Activated CD4-positive, alpha-beta memory T cell treated with anti-CD3 and anti-CD28 coated beads for 36 hours (primary cell): ENCODE data around the gene CTNNBL1. TPM values are rescaled to one million over a fixed set of nuclear protein-coding genes. Genes with fewer than 3 reads are reported as not detected.
"Not testable (repeated sequence)": the region's sequence is repeated elsewhere in the genome, so short reads cannot be mapped to it uniquely, and the experiment has no call there.

ENCODE experiments used
- CTCF ChIA-PET: fragments of 350-600 bp; sonication (Branson Sonifier 250); formaldehyde crosslinking; loops from one replicate; lab custom pipeline; 2021; ENCODE audit warnings: antibody characterized with exemption, inconsistent platforms; lab: Charles Lee
- POLR2A ChIA-PET: fragments of 350-600 bp; sonication (Branson Sonifier 250); formaldehyde crosslinking; loops from one replicate; lab custom pipeline; 2021; ENCODE audit warnings: antibody characterized with exemption; lab: Charles Lee
- DNase-seq: peaks from one replicate; pipeline ENCODE4 v3.0.0-alpha.2; 2020
- H3K27ac Mint-ChIP-seq: one replicate; pipeline ENCODE4 v1.8.0; 2021; ENCODE audit warnings: mixed read lengths
- H3K27me3 Mint-ChIP-seq: one replicate; pipeline ENCODE4 v1.8.0; 2021; ENCODE audit warnings: mixed read lengths
- H3K36me3 Mint-ChIP-seq: one replicate; pipeline ENCODE4 v1.8.0; 2021; ENCODE audit warnings: mixed read lengths
- H3K4me1 Mint-ChIP-seq: one replicate; pipeline ENCODE4 v1.8.0; 2021; ENCODE audit warnings: low read depth, mixed read lengths
- H3K4me3 Mint-ChIP-seq: one replicate; pipeline ENCODE4 v1.8.0; 2021; ENCODE audit warnings: mild to moderate bottlenecking, mixed read lengths
- H3K9me3 Mint-ChIP-seq: one replicate; pipeline ENCODE4 v1.8.0; 2021; ENCODE audit warnings: mixed read lengths
- intact Hi-C: fragments of 100-400 bp; cut with micrococcal nuclease; formaldehyde crosslinking; loops from one replicate; pipeline ENCODE4 v1.15.1; 2023
- total RNA-seq, 2 experiments: library from RNA; stranded (reverse); gene quantifications; one replicate each; pipeline ENCODE4 v1.2.3, GENCODE V29; 2021

Gene CTNNBL1
- total RNA-seq, 2 experiments from 2014 or later: 72.5 to 76.5 TPM

GRCh38 chr20:37664595-37664994 is 29.2 kb upstream of the CTNNBL1 start:
- intact Hi-C loops, H3K36me3 Mint-ChIP-seq, POLR2A ChIA-PET, H3K4me3 Mint-ChIP-seq, H3K27ac Mint-ChIP-seq, H3K4me1 Mint-ChIP-seq, CTCF ChIA-PET, DNase-seq: not testable (repeated sequence)
- Mint-ChIP-seq H3K27me3 (peaks cover 16% of the 10 kb centered on the region), H3K9me3 (peaks cover 12% of the 10 kb centered on the region)

DNA sequence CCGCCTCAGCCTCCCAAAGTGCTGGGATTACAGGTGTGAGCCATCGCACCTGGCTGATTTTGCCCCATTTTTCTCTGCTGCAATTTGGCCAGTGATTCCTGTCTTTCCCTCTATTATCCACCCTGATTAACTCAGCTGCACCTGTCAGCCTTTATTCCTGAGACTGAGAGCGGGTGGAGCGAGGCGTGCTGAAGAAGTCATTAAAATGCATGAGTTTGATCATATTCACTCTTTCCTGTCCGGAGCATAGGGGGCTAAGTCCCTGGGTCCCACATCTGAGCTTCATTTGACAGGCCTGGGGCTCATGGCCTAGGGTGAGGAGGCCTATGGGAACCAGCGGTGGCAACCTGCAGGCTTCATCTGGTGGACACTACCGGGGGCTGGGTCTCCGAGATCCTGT is 25.7 kb upstream of the CTNNBL1 start:
- Mint-ChIP-seq H3K36me3 (peaks cover 2% of the 10 kb centered on the region), H3K27me3 (peaks cover 30% of the 10 kb centered on the region), H3K27ac (no peak overlapping the region), H3K9me3 (peaks cover 12% of the 10 kb centered on the region), H3K4me1 (peaks cover 3% of the 10 kb centered on the region), H3K4me3 (no peak overlapping the region)
- CTCF ChIA-PET: no interaction called here
- POLR2A ChIA-PET: no interaction called here
- intact Hi-C loops: no loop called here
- no peak for DNase-seq

DNA sequence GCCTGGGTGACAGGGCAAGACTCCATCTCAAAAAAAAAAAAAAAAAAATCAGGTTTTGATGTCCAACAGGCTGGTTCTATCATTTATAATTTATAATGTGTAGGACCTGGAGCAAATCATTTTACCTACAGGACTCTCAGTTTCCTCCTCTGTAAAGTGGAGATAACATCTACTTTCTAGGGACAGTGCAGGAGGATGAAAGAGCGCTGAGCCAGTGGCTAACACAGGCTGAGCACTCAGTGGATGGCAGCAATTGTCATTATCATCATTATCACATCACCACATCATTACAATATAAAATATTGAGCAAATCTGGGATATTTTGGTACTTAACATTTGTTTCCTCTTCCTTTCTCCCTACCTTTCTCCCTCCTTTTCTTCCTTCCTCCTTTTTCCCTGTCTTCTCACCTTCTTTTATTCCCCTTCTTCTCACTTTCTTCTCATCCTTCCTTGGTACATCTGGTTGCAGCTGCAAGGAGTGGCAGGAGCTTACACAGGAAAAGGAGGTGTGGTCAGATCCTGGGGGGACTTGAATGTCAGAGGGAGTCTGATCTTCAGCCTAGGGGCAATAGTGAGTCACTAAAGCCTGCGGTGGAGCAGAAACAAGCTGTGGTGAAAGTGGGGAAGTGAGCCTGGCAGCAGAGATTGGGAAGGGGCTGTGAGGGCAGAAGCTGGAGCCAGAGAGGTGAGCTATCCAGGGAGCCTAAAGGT is 24.6 kb upstream of the CTNNBL1 start:
- intact Hi-C loops: no loop called here
- no peak overlapping the region for H3K27ac Mint-ChIP-seq
- H3K36me3 Mint-ChIP-seq: peaks cover 2% of the 10 kb centered on the region
- H3K4me3 Mint-ChIP-seq: no peak overlapping the region
- no peak for DNase-seq
- peaks cover 3% of the 10 kb centered on the region for H3K4me1 Mint-ChIP-seq
- POLR2A ChIA-PET: interaction anchor here (0.6 kb wide), 1 partner anchor 46 kb away, joined by 5 read pairs; no protein-coding TSS in a partner anchor
- H3K27me3 Mint-ChIP-seq: peaks cover 37% of the 10 kb centered on the region
- CTCF ChIA-PET: no interaction called here
- peaks cover 12% of the 10 kb centered on the region for H3K9me3 Mint-ChIP-seq

DNA sequence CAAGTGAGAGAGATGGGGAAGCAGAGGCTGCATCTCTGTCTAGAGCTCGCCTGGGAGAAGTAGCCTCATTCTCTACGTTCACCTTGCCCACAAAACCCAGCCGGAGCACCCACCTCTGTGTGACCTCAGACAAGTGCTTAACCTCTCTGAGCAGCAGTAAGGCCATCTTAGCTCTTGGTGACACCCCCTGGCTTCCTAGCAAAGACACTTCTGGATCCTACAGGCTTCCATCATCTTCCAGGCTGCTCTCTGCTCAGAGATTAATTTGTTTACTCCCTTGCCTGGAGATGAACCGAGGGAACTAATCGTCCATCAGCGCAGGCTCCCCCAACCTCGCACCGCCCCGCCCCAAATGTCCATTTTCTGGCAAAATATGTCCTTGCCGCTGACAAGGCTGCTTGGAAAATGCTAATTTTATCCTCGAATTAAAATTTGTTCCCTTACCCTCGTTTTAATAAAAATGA is 24.0 kb upstream of the CTNNBL1 start:
- POLR2A ChIA-PET: no interaction called here
- DNase-seq: no peak
- Mint-ChIP-seq H3K36me3 (no peaks in the 10 kb centered on the region), H3K27me3 (peaks cover 37% of the 10 kb centered on the region), H3K27ac (no peak overlapping the region), H3K4me1 (peaks cover 5% of the 10 kb centered on the region), H3K4me3 (no peak overlapping the region), H3K9me3 (peaks cover 6% of the 10 kb centered on the region)
- intact Hi-C loops: no loop called here
- CTCF ChIA-PET: no interaction called here

DNA sequence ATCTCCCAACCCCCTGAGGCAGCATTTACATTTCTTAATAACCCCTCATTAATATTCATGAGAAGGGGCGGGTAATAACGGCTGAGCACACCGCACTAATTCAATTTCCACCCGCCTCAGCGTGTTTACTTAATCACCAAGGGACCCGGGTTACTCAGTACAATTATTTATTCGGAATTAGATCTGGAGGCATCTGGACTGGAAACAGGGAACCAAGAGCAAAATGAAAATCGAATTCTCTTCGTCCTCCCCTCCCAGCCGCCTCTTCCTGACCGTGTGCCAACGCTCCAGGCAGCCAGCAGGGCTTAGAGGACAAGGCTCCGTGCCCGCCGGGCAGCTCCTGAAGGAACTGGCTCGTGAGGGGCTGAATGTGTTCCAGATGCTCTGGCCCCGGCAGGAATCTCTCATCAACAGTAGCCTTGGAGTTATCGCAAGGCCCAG is 23.5 kb upstream of the CTNNBL1 start:
- H3K27me3 Mint-ChIP-seq: peaks cover 37% of the 10 kb centered on the region
- CTCF ChIA-PET: no interaction called here
- intact Hi-C loops: no loop called here

GRCh38 chr20:37672143-37672542 is 21.7 kb upstream of the CTNNBL1 start:
- ChIA-PET CTCF (no interaction called here), POLR2A (no interaction called here)
- no peak overlapping the region for H3K4me3 Mint-ChIP-seq
- H3K27ac Mint-ChIP-seq: no peak overlapping the region
- peaks cover 40% of the 10 kb centered on the region for H3K27me3 Mint-ChIP-seq
- intact Hi-C loops: no loop called here
- peaks cover 5% of the 10 kb centered on the region for H3K4me1 Mint-ChIP-seq
- no peaks in the 10 kb centered on the region for H3K36me3 Mint-ChIP-seq
- H3K9me3 Mint-ChIP-seq: no peaks in the 10 kb centered on the region
- DNase-seq: no peak

More for the DNA sequence above, 23.5 kb upstream of the CTNNBL1 start:
- Mint-ChIP-seq H3K27ac (no peak overlapping the region), H3K4me3 (no peak overlapping the region), H3K9me3 (peaks cover 3% of the 10 kb centered on the region), H3K4me1 (peaks cover 5% of the 10 kb centered on the region), H3K36me3 (no peaks in the 10 kb centered on the region)
- no peak for DNase-seq
- POLR2A ChIA-PET: no interaction called here

DNA sequence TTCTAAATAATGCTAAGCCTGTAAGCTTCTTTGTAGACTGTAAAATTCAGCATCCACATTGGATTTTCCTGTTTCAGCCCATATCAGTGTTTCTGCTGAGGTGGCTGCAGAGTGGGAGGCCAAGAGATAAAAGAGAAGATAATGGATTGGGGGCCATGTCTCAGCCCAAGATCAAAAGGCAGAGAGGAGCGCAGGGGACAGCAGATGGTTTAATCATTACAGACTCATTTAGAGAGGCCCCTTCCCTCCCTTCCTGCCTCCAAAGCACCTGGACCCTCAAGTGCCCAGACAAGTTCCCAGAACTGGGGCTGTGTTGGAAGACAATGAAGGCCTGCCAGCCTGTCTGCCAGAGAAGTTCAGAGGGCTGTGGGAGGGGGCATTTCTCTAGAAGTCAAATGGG is 20.4 kb upstream of the CTNNBL1 start:
- no peaks in the 10 kb centered on the region for H3K36me3 Mint-ChIP-seq
- no peak overlapping the region for H3K27ac Mint-ChIP-seq
- intact Hi-C loops: no loop called here
- peaks cover 44% of the 10 kb centered on the region for H3K27me3 Mint-ChIP-seq
- DNase-seq: no peak
- ChIA-PET POLR2A (no interaction called here), CTCF (no interaction called here)
- no peak overlapping the region for H3K4me3 Mint-ChIP-seq
- no peaks in the 10 kb centered on the region for H3K9me3 Mint-ChIP-seq
- peaks cover 5% of the 10 kb centered on the region for H3K4me1 Mint-ChIP-seq

GRCh38 chr20:37676440-37676839 is 17.4 kb upstream of the CTNNBL1 start:
- Mint-ChIP-seq H3K9me3 (no peaks in the 10 kb centered on the region), H3K27me3 (peaks cover 32% of the 10 kb centered on the region), H3K27ac (no peak overlapping the region), H3K4me3 (no peak overlapping the region), H3K4me1 (peaks cover 2% of the 10 kb centered on the region), H3K36me3 (no peaks in the 10 kb centered on the region)
- ChIA-PET CTCF (no interaction called here), POLR2A (no interaction called here)
- intact Hi-C loops: no loop called here
- no peak for DNase-seq

GRCh38 chr20:37677969-37678861 is 15.6 kb upstream of the CTNNBL1 start:
- DNase-seq: no peak
- Mint-ChIP-seq H3K36me3 (no peaks in the 10 kb centered on the region), H3K4me3 (no peak overlapping the region), H3K27me3 (peaks cover 26% of the 10 kb centered on the region), H3K4me1 (peaks cover 2% of the 10 kb centered on the region), H3K9me3 (no peaks in the 10 kb centered on the region), H3K27ac (no peak overlapping the region)
- POLR2A ChIA-PET: interaction anchor here (0.7 kb wide), 1 partner anchor 117 kb away, joined by 3 read pairs; no protein-coding TSS in a partner anchor
- CTCF ChIA-PET: no interaction called here
- intact Hi-C loops: no loop called here

GRCh38 chr20:37679751-37680150 is 14.1 kb upstream of the CTNNBL1 start:
- H3K4me1 Mint-ChIP-seq, H3K4me3 Mint-ChIP-seq, DNase-seq, intact Hi-C loops, H3K27ac Mint-ChIP-seq, CTCF ChIA-PET, H3K9me3 Mint-ChIP-seq, POLR2A ChIA-PET, H3K36me3 Mint-ChIP-seq: not testable (repeated sequence)
- H3K27me3 Mint-ChIP-seq: peaks cover 19% of the 10 kb centered on the region

- H3K36me3 Mint-ChIP-seq: no peaks in the 10 kb centered on the region
- no peak for DNase-seq
- intact Hi-C loops: no loop called here
- POLR2A ChIA-PET: no interaction called here
- CTCF ChIA-PET: no interaction called here
- no peak overlapping the region for H3K27ac Mint-ChIP-seq
- H3K9me3 Mint-ChIP-seq: no peaks in the 10 kb centered on the region
- H3K27me3 Mint-ChIP-seq: peaks cover 19% of the 10 kb centered on the region
- H3K4me3 Mint-ChIP-seq: no peak overlapping the region
- no peaks in the 10 kb centered on the region for H3K4me1 Mint-ChIP-seq
Measured at GRCh38 chr20:37680420-37680819, 13.4 kb upstream of the CTNNBL1 start.

DNA sequence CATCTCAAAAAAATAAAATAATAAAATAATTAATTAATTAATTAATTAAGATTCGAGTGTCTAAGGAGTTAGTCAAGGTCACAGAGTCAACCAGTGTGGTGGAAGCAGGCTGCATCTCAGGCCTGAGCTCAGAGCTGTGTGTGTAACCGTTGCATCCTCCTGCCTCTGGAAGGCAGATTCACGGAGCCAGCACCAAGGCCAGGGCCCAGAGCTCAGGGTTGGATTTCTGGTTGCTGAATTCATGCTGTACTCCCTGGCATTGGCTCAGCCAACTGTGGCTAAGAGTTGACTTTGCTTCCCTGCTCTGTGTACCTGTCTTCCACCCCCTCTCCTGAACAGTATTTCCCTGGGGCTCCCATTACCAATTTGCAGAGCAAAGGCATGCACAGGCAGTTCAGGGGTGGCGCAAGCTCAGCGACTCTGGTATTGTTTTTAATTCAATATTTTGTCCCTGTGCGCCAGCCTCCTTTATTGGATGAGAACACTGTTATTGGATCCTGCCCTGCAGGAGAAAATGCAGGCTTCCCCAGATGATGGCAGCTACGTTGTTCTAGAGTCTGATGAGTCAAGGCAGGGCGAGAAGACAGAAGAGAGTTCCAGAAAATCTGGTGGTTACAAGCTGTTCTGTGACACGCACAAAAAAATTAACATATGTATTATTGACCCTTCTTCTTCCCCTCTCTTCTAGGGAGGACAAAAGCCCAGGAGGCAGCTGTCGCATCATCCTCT is 12.3 kb upstream of the CTNNBL1 start:
- Mint-ChIP-seq H3K36me3 (no peaks in the 10 kb centered on the region), H3K9me3 (no peaks in the 10 kb centered on the region), H3K27ac (no peak overlapping the region), H3K4me3 (no peak overlapping the region), H3K4me1 (peaks cover 2% of the 10 kb centered on the region), H3K27me3 (peaks cover 20% of the 10 kb centered on the region)
- intact Hi-C loops: no loop called here
- CTCF ChIA-PET: no interaction called here
- POLR2A ChIA-PET: no interaction called here
- no peak for DNase-seq
